OCI-LY1 (cell line): Measurements from ENCODE around the gene HNRNPM.

Source experiments
- CTCF ChIP-seq: fragments of 200-600 bp; sonication (generic), shearing (Covaris generic); IDR thresholded peaks from 2 replicates; pipeline ENCODE4 v1.5.1; 2017; ENCODE audit warnings: mild to moderate bottlenecking, antibody characterized with exemption, low read length, moderate library complexity, mixed read lengths
- EZH2 ChIP-seq: fragments of 200-600 bp; sonication (generic), shearing (Covaris generic); IDR thresholded peaks from 2 replicates; pipeline ENCODE4 v1.8.0; 2017; ENCODE audit warnings: borderline replicate concordance, mixed run types, mild to moderate bottlenecking, antibody characterized with exemption, low read length, moderate library complexity, mixed read lengths

DNA sequence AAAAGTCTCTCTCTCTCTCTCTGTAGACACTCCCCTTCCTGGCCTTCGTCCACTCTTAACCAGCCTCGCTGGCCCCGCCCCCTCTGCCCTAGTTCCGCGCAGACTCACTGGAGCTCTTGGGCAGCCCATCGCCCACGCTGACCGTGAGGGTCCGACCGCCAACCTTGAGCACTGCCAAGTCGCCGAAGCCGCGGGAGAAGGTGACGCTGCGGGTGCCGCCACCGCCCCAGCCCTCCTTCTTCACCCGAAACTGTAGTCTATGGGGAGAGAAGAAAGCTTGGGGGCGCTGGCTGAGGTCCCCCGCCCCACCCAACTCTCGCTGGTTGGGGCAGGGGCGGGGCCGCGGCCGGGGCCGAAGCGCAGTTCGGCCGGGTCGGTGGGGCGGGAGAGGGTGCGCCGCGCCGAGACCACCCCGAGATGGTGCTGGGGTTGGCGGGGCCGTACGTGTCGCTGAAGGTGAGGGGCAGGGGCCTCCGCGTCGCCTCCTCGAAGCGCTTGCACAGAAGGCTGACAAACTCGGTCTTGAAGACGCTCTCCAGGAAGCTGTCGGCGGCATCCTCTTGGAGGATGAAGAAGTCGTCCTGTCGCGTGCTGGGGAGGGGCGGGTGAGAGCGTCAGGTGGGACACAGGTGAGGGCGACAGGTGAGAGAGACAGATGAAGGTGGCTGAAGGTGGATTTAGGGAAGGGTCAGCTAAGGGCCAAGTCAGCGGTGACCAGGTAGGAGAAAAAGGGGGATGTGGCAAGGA lies 81.7 kb downstream of the HNRNPM start:
- TF ChIP-seq CTCF (no peak), EZH2 (no peak)
